Chondrocyte (in vitro differentiated cells): Measurements from ENCODE around the gene FOSB. TPM values are rescaled to one million over a fixed set of nuclear protein-coding genes. Genes with fewer than 3 reads are reported as not detected.

ENCODE experiments used
- DNase-seq: peaks from one replicate; pipeline ENCODE4 v3.0.0; 2021; ENCODE audit warnings: mixed read lengths, low spot score
- H3K27ac Mint-ChIP-seq: one replicate; pipeline ENCODE4 v1.8.0; 2021; ENCODE audit warnings: mild to moderate bottlenecking, moderate library complexity, mixed read lengths; ENCODE audit not compliant: unreplicated experiment
- H3K27me3 Mint-ChIP-seq: 2 replicates; pipeline ENCODE4 v1.8.0; 2021; ENCODE audit warnings: low read depth, mixed read lengths
- H3K36me3 Mint-ChIP-seq: 2 replicates; pipeline ENCODE4 v1.8.0; 2021; ENCODE audit warnings: low read depth, mixed read lengths
- H3K4me1 Mint-ChIP-seq: 2 replicates; pipeline ENCODE4 v1.8.0; 2021; ENCODE audit warnings: low read depth, mild to moderate bottlenecking, mixed read lengths
- H3K4me3 Mint-ChIP-seq: one replicate; pipeline ENCODE4 v1.8.0; 2021; ENCODE audit warnings: mild to moderate bottlenecking, moderate library complexity, mixed read lengths; ENCODE audit not compliant: unreplicated experiment
- H3K9me3 Mint-ChIP-seq: 2 replicates; pipeline ENCODE4 v1.8.0; 2021; ENCODE audit warnings: low read depth, mixed read lengths
- CTCF ChIP-seq: fragments of 200-600 bp; sonication (generic); IDR thresholded peaks from 2 replicates; pipeline ENCODE4 v1.5.0; 2021; ENCODE audit warnings: antibody characterized with exemption, mild to moderate bottlenecking, moderate library complexity
- total RNA-seq: library from RNA; stranded (reverse); gene quantifications from 3 replicates; pipeline ENCODE4 v1.2.1, GENCODE V29; 2021

The FOSB gene
- total RNA-seq, 1 donor from 2014 or later: 43.8 TPM

- H3K4me3 Mint-ChIP-seq: no peak overlapping the region
These were observed 46.9 kb upstream of the FOSB start for GRCh38 chr19:45420871-45421270.

GRCh38 chr19:45421947-45422498, 45.8 kb upstream of the FOSB start:
- Mint-ChIP-seq H3K36me3 (peaks cover 13% of the 10 kb centered on the region), H3K4me3 (peak overlapping the region; percentile 10), H3K27me3 (no peaks in the 10 kb centered on the region), H3K27ac (no peak overlapping the region), H3K4me1 (peaks cover 42% of the 10 kb centered on the region), H3K9me3 (no peaks in the 10 kb centered on the region)
- no peak for DNase-seq
- no peak for TF ChIP-seq CTCF

More at GRCh38 chr19:45420871-45421270, 46.9 kb upstream of the FOSB start:
- Mint-ChIP-seq H3K27me3 (no peaks in the 10 kb centered on the region), H3K27ac (no peak overlapping the region), H3K4me1 (peaks cover 51% of the 10 kb centered on the region), H3K36me3 (peaks cover 16% of the 10 kb centered on the region), H3K9me3 (no peaks in the 10 kb centered on the region)
- no peak for DNase-seq
- TF ChIP-seq CTCF: no peak

GRCh38 chr19:45423033-45423588, 44.7 kb upstream of the FOSB start:
- H3K9me3 Mint-ChIP-seq: no peaks in the 10 kb centered on the region
- H3K36me3 Mint-ChIP-seq: peaks cover 9% of the 10 kb centered on the region
- peak overlapping the region; percentile 100 for H3K27ac Mint-ChIP-seq
- H3K27me3 Mint-ChIP-seq: no peaks in the 10 kb centered on the region
- H3K4me1 Mint-ChIP-seq: peaks cover 47% of the 10 kb centered on the region
- peak overlapping the region; percentile 98 for H3K4me3 Mint-ChIP-seq
- DNase-seq: no peak
- no peak for TF ChIP-seq CTCF

- DNase-seq: no peak
- no peak for TF ChIP-seq CTCF
- H3K9me3 Mint-ChIP-seq: no peaks in the 10 kb centered on the region
- H3K4me1 Mint-ChIP-seq: peaks cover 52% of the 10 kb centered on the region
- H3K4me3 Mint-ChIP-seq: peak within 1 kb of the TSS; percentile 98
- H3K27ac Mint-ChIP-seq: peak within 1 kb of the TSS; percentile 100
- no peaks in the 10 kb centered on the region for H3K27me3 Mint-ChIP-seq
- peaks cover 8% of the 10 kb centered on the region for H3K36me3 Mint-ChIP-seq
These were observed 44.1 kb upstream of the FOSB start, which contains the start of gene ERCC1 for GRCh38 chr19:45423589-45424190. TSS of gene ERCC1 (minus strand) at chr19:45423917. CDS start at chr19:45423374, 543 bp downstream.

GRCh38 chr19:45424191-45425058, 43.4 kb upstream of the FOSB start:
- Mint-ChIP-seq H3K9me3 (no peaks in the 10 kb centered on the region), H3K36me3 (peaks cover 8% of the 10 kb centered on the region), H3K4me3 (peak overlapping the region; percentile 98), H3K27me3 (no peaks in the 10 kb centered on the region), H3K27ac (peak overlapping the region; percentile 100), H3K4me1 (peaks cover 58% of the 10 kb centered on the region)
- no peak for DNase-seq
- TF ChIP-seq CTCF: no peak
